Measurements from ENCODE around the gene CAPN15. TPM values are rescaled to one million over a fixed set of nuclear protein-coding genes. Genes with fewer than 3 reads are reported as not detected.

CAPN15 gene
- total RNA-seq, 6 donors from 2014 or later, result 27.3 to 84.5 (median 66.1) TPM

- H3K27me3 ChIP-seq, result no peaks in the 10 kb centered on the region
- peak overlapping the region; percentile 85 to 91 (median 87) for H3K27ac ChIP-seq
- peak overlapping the region in 3 of 4 donors; percentile 69 to 96 (median 93) for H3K4me3 ChIP-seq
- ATAC-seq (ENCODE audit: low FRiP score in 2 of 2), result peak in 1 of 2 donors; percentile 40
- no peaks in the 10 kb centered on the region for H3K9me3 ChIP-seq
- H3K36me3 ChIP-seq, result peaks cover 0 to 13% (median 6%) of the 10 kb centered on the region in 4 donors
- WGBS, 2 donors, result 39 to 41% methylated on average over 5 to 24 of the region's 24 CpGs
- H3K4me1 ChIP-seq, result peaks cover 44 to 71% (median 68%) of the 10 kb centered on the region in 4 donors
- DNase-seq, result peak; percentile 82 to 92
- peak in 1 of 4 donors; percentile 59 for TF ChIP-seq POLR2A (IDR thresholded peaks at IDR 0.05)
- TF ChIP-seq EP300 (IDR thresholded peaks at IDR 0.05), result peak in 1 of 4 donors; percentile 54
- peak in 4 of 6 experiments; percentile 24 to 63 (median 44) for TF ChIP-seq CTCF (IDR thresholded peaks at IDR 0.05)
- peak; percentile 61 to 77 for TF ChIP-seq POLR2AphosphoS5 (IDR thresholded peaks at IDR 0.05)
Observed at GRCh38 chr16:592518-593306, 65.2 kb downstream of the CAPN15 start.

DNA sequence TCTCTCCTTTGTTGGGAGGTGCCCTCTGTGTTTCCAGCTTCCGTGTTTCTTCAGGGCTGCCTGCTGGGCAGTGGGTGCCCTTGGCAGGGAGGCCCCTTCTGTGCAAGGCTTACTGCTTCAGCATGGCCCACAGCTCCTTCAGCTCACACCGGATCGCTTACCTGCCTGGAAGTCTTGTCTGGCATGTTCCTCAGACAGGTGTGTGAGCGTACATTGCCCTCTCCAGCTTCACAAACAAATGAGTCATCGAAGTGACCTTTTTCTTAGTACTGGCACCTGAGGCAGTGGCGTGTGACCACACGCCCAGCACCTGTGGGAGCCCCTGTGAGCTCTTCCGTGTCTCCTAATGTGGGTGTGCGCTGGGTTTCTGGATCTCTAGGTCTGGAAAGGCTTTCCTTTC lies 65.9 kb downstream of the CAPN15 start:
- DNase-seq, result peak in 1 of 2 donors; percentile 86
- Histone ChIP-seq H3K36me3 (peaks cover 0 to 13% (median 6%) of the 10 kb centered on the region in 4 donors), H3K4me1 (peaks cover 37 to 64% (median 61%) of the 10 kb centered on the region in 4 donors), H3K27me3 (no peaks in the 10 kb centered on the region), H3K4me3 (no peak overlapping the region), H3K9me3 (no peaks in the 10 kb centered on the region), H3K27ac (peak overlapping the region; percentile 85 to 91 (median 87))
- 60 to 75% methylated on average over 9 of the region's 9 CpGs for WGBS, 2 donors
- peak in 1 of 2 donors; percentile 41 for TF ChIP-seq POLR2AphosphoS5 (IDR thresholded peaks at IDR 0.05)
- no peak for TF ChIP-seq EP300 (IDR thresholded peaks at IDR 0.05)
- ATAC-seq (ENCODE audit: low FRiP score in 2 of 2), result peak in 1 of 2 donors; percentile 20

DNA sequence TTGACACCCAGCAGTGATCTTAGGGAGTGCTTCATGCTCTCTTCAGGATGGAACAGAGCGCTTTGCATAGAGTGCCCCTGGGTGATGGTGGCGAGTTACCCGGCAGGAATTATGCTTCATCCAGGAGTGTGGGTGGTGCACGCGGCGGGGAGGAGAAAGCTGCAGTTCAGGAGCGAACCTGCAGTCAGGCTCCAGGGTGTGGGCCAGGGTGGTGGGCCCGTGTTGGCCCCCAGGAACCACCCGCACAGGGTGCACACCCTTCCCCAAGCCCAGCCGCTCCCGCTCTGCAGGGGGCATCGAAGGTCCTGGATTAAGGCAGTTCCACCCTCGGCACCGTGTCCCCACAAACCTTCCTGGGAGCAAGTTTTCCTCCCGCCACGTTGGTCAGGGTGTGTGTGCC lies 66.3 kb downstream of the CAPN15 start:
- no peak for TF ChIP-seq POLR2AphosphoS5 (IDR thresholded peaks at IDR 0.05)
- no peak for TF ChIP-seq EP300 (IDR thresholded peaks at IDR 0.05)
- no peak for TF ChIP-seq POLR2A (IDR thresholded peaks at IDR 0.05)
- peak in 1 of 6 experiments; percentile 25 for TF ChIP-seq CTCF (IDR thresholded peaks at IDR 0.05)
- no peak for ATAC-seq (ENCODE audit: low FRiP score in 2 of 2)
- 73 to 90% methylated on average over 2 to 15 of the region's 16 CpGs for WGBS, 2 donors
- no peaks in the 10 kb centered on the region for H3K27me3 ChIP-seq
- peaks cover 0 to 16% (median 8%) of the 10 kb centered on the region in 4 donors for H3K36me3 ChIP-seq
- peaks cover 37 to 61% (median 58%) of the 10 kb centered on the region in 4 donors for H3K4me1 ChIP-seq
- H3K4me3 ChIP-seq, result no peak overlapping the region
- DNase-seq, result no peak
- H3K9me3 ChIP-seq, result no peaks in the 10 kb centered on the region
- H3K27ac ChIP-seq, result peak overlapping the region; percentile 85 to 91 (median 87)

- H3K36me3 ChIP-seq, result peaks cover 4 to 25% (median 13%) of the 10 kb centered on the region in 4 donors
- H3K27me3 ChIP-seq, result no peaks in the 10 kb centered on the region
- DNase-seq (no peak), ATAC-seq (ENCODE audit: low FRiP score in 2 of 2) (no peak)
- H3K4me3 ChIP-seq, result no peak overlapping the region
- no peak for TF ChIP-seq CTCF (IDR thresholded peaks at IDR 0.05)
- no peak for TF ChIP-seq POLR2A (IDR thresholded peaks at IDR 0.05)
- TF ChIP-seq POLR2AphosphoS5 (IDR thresholded peaks at IDR 0.05), result no peak
- no peak for TF ChIP-seq EP300 (IDR thresholded peaks at IDR 0.05)
- H3K27ac ChIP-seq, result peak overlapping the region in 2 of 4 donors; percentile 26 to 91
- peaks cover 37 to 61% (median 58%) of the 10 kb centered on the region in 4 donors for H3K4me1 ChIP-seq
- WGBS, 2 donors, result 90 to 91% methylated on average over 10 to 14 of the region's 18 CpGs
- H3K9me3 ChIP-seq, result no peaks in the 10 kb centered on the region
Observed at GRCh38 chr16:595094-595528, 67.6 kb downstream of the CAPN15 start.

- H3K27me3 ChIP-seq, result no peaks in the 10 kb centered on the region
- peak in 1 of 2 donors; percentile 70 for DNase-seq
- H3K36me3 ChIP-seq, result peaks cover 4 to 32% (median 17%) of the 10 kb centered on the region in 4 donors
- TF ChIP-seq EP300 (IDR thresholded peaks at IDR 0.05), result no peak
- no peak for TF ChIP-seq CTCF (IDR thresholded peaks at IDR 0.05)
- TF ChIP-seq POLR2A (IDR thresholded peaks at IDR 0.05), result no peak
- no peak for TF ChIP-seq POLR2AphosphoS5 (IDR thresholded peaks at IDR 0.05)
- ATAC-seq (ENCODE audit: low FRiP score in 2 of 2), result no peak
- H3K27ac ChIP-seq, result peak overlapping the region in 1 of 4 donors; percentile 11
- H3K4me1 ChIP-seq, result peaks cover 32 to 54% (median 51%) of the 10 kb centered on the region in 4 donors
- H3K4me3 ChIP-seq, result no peak overlapping the region
- H3K9me3 ChIP-seq, result no peaks in the 10 kb centered on the region
- WGBS, 2 donors, result 81 to 89% methylated on average over 23 to 26 of the region's 34 CpGs
Observed at GRCh38 chr16:595942-596735, 68.6 kb downstream of the CAPN15 start.
